Measurements from ENCODE around the gene ABCC9.

The ABCC9 gene

DNA sequence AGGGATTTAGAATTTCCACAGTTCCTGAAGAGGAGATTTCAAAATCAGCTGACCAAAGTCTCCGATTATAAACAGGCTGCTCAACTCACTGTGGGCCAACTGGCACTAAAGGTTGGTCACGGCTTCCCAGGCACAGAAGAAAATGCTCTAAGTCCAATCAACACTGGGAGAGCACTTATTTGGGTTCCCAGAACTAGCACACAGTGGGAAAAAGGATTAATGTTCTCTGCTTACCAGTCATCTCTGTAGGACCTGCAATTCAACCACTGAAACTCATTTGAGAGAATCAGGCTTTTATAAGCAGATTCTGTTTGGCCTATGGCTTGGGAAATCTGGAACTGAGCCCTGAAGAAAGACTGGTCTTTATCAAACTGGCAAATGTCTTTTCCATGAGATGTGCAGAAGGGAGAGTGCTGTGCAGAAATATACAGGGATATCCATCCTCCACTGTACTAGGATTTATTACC is 49.4 kb downstream of the ABCC9 start:
- no peak for DNase-seq (ENCODE audit: extremely low read depth, low read depth)

DNA sequence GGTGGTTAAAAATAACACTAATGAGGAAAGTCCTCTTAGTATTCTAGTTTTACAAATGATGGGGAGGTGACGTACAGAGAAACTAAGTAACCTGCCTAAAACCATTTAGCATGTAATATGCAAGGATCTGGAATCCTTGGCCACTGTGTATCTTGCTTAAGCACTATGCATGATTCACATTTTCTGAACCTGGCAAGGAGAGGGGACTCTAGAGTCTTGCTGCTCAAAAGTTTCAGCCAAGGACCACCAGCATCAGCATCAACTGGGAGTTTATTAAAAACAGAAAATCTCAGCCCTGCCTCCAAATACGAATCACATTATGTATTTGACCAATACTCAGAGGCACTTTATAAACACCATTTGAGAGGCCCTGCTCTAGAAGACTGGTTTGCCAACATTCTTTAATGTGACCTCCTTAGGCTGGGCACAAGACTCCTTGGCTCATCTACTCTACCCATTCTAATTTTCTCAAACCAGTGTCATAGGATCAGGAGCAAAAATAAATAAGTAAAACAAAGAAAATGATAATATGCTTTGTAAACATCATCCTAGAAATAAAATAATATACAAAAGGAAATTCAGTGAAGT is 52.9 kb downstream of the ABCC9 start:
- no peak overlapping the region for H3K4me3 ChIP-seq (replicated peaks; ENCODE audit: low read depth, low read length)
- TF ChIP-seq, protein P1, sequence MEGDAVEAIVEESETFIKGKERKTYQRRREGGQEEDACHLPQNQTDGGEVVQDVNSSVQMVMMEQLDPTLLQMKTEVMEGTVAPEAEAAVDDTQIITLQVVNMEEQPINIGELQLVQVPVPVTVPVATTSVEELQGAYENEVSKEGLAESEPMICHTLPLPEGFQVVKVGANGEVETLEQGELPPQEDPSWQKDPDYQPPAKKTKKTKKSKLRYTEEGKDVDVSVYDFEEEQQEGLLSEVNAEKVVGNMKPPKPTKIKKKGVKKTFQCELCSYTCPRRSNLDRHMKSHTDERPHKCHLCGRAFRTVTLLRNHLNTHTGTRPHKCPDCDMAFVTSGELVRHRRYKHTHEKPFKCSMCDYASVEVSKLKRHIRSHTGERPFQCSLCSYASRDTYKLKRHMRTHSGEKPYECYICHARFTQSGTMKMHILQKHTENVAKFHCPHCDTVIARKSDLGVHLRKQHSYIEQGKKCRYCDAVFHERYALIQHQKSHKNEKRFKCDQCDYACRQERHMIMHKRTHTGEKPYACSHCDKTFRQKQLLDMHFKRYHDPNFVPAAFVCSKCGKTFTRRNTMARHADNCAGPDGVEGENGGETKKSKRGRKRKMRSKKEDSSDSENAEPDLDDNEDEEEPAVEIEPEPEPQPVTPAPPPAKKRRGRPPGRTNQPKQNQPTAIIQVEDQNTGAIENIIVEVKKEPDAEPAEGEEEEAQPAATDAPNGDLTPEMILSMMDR (IDR thresholded peaks at IDR 0.05; ENCODE audit: low read depth, low read length, missing control alignments), result no peak
- DNase-seq (ENCODE audit: extremely low read depth, low read depth), result no peak

More for the DNA sequence above, 49.4 kb downstream of the ABCC9 start:
- H3K4me3 ChIP-seq (replicated peaks; ENCODE audit: low read depth, low read length), result no peak overlapping the region
- TF ChIP-seq, protein P1 (IDR thresholded peaks at IDR 0.05; ENCODE audit: low read depth, low read length, missing control alignments), result no peak

DNA sequence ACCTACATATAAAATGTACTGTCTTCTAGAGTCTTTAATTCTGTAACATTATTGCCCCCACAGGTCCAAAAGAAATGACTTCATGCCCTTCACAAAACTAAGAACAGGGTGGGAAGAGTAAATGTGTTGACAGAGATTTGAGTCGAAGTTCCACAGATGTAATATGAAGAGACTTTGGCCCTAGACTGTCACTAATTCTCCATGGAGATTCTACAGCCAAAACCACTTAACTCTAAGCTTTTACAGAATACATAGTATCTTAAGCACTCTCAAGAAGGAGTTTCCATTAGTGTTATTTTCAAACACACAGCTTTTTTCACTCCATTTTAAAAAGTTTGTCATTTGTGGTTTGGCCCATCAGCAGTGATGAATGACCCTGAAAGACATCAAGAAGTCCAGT is 56.3 kb downstream of the ABCC9 start:
- no peak for DNase-seq (ENCODE audit: extremely low read depth, low read depth)
- TF ChIP-seq, protein P1 (IDR thresholded peaks at IDR 0.05; ENCODE audit: low read depth, low read length, missing control alignments), result no peak
- H3K4me3 ChIP-seq (replicated peaks; ENCODE audit: low read depth, low read length), result no peak overlapping the region

- H3K4me3 ChIP-seq (replicated peaks; ENCODE audit: low read depth, low read length), result no peak overlapping the region
- no peak for DNase-seq (ENCODE audit: extremely low read depth, low read depth)
Measured at GRCh38 chr12:21882635-21883034, 58.6 kb downstream of the ABCC9 start.

DNA sequence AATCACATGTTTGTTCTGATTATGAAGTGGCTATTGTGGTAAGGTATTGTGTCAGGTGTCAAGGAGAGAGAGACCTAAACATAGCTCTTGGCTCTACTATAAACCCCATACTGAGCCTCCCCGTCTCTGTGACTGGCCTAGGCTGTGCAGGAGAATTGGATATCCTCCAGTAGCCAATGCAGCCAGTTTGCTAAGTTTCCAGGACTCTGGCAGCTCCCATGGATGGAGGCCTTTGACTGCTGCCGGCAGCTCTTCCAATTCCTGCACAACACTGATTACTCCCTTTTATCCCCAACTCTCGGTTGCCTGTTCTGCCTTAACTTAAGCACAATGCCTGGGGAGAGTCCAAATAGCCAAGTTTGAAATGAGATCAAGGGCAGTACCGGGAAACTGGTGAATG is 59.3 kb downstream of the ABCC9 start:
- DNase-seq (ENCODE audit: extremely low read depth, low read depth), result no peak
- H3K4me3 ChIP-seq (replicated peaks; ENCODE audit: low read depth, low read length), result no peak overlapping the region
- TF ChIP-seq, protein P1 (IDR thresholded peaks at IDR 0.05; ENCODE audit: low read depth, low read length, missing control alignments), result no peak

More at GRCh38 chr12:21882635-21883034, 58.6 kb downstream of the ABCC9 start:
- TF ChIP-seq, protein P1 (IDR thresholded peaks at IDR 0.05; ENCODE audit: low read depth, low read length, missing control alignments), result no peak

GRCh38 chr12:21879312-21879711 is 61.9 kb downstream of the ABCC9 start:
- DNase-seq (ENCODE audit: extremely low read depth, low read depth), result no peak
- no peak overlapping the region for H3K4me3 ChIP-seq (replicated peaks; ENCODE audit: low read depth, low read length)
- TF ChIP-seq, protein P1 (IDR thresholded peaks at IDR 0.05; ENCODE audit: low read depth, low read length, missing control alignments), result no peak
